ENCODE results near the gene SSR1.

Gene SSR1

GRCh38 chr6:7301702-7302101 lies 11.3 kb downstream of the SSR1 start:
- H3K27ac ChIP-seq: no peak overlapping the region
- TF ChIP-seq ZFX (IDR thresholded peaks at IDR 0.05; ENCODE audit: borderline replicate concordance): no peak
- no peak for TF ChIP-seq CTCF (IDR thresholded peaks at IDR 0.05)

- H3K27ac ChIP-seq: no peak overlapping the region
- TF ChIP-seq CTCF (IDR thresholded peaks at IDR 0.05): no peak
- no peak for TF ChIP-seq ZFX (IDR thresholded peaks at IDR 0.05; ENCODE audit: borderline replicate concordance)
Measured at GRCh38 chr6:7300926-7301325, 12.1 kb downstream of the SSR1 start.

GRCh38 chr6:7298113-7298512 lies 14.9 kb downstream of the SSR1 start:
- no peak for TF ChIP-seq CTCF (IDR thresholded peaks at IDR 0.05)
- TF ChIP-seq ZFX (IDR thresholded peaks at IDR 0.05; ENCODE audit: borderline replicate concordance): no peak
- H3K27ac ChIP-seq: no peak overlapping the region

- no peak overlapping the region for H3K27ac ChIP-seq
- TF ChIP-seq CTCF (IDR thresholded peaks at IDR 0.05) (no peak), ZFX (IDR thresholded peaks at IDR 0.05; ENCODE audit: borderline replicate concordance) (no peak)
Measured at GRCh38 chr6:7296602-7297001, 16.4 kb downstream of the SSR1 start.

GRCh38 chr6:7295916-7296315 lies 17.1 kb downstream of the SSR1 start:
- no peak overlapping the region for H3K27ac ChIP-seq
- TF ChIP-seq ZFX (IDR thresholded peaks at IDR 0.05; ENCODE audit: borderline replicate concordance) (no peak), CTCF (IDR thresholded peaks at IDR 0.05) (no peak)

- H3K27ac ChIP-seq: no peak overlapping the region
- TF ChIP-seq CTCF (IDR thresholded peaks at IDR 0.05) (no peak), ZFX (IDR thresholded peaks at IDR 0.05; ENCODE audit: borderline replicate concordance) (no peak)
Measured at GRCh38 chr6:7292596-7293255, 20.3 kb downstream of the SSR1 start.

- H3K27ac ChIP-seq: no peak overlapping the region
- TF ChIP-seq CTCF (IDR thresholded peaks at IDR 0.05): no peak
- no peak for TF ChIP-seq ZFX (IDR thresholded peaks at IDR 0.05; ENCODE audit: borderline replicate concordance)
Measured at GRCh38 chr6:7290079-7290478, 22.9 kb downstream of the SSR1 start.

All from 22Rv1 (cell line).